BJ (cell line): ENCODE data around the gene HNRNPA3. TPM values are rescaled to one million over a fixed set of nuclear protein-coding genes. Genes with fewer than 3 reads are reported as not detected.
"Not testable (repeated sequence)": the region's sequence is repeated elsewhere in the genome, so short reads cannot be mapped to it uniquely, and the experiment has no call there.

ENCODE experiments used
- CTCF ChIA-PET: fragments of 350-600 bp; formaldehyde crosslinking; extraction: SDS; loops from one replicate; lab custom pipeline; 2021; ENCODE audit warnings: antibody characterized with exemption, inconsistent platforms; lab: Yijun Ruan, JAX
- POLR2A ChIA-PET: fragments of 300-600 bp; sonication (Branson Sonifier 250); formaldehyde crosslinking; extraction: SDS; loops from one replicate; lab custom pipeline; 2021; ENCODE audit warnings: antibody characterized with exemption; lab: Charles Lee
- DNase-seq: peaks from one replicate; pipeline ENCODE4 v3.0.0-alpha.2; 2011; ENCODE audit warnings: low read depth
- H3K27me3 ChIP-seq: 2 replicates; pipeline ENCODE4 v1.6.0; 2011; ENCODE audit warnings: low read length; ENCODE audit not compliant: control insufficient read depth, insufficient read depth
- H3K36me3 ChIP-seq: 2 replicates; pipeline ENCODE4 v1.5.1; 2011; ENCODE audit warnings: low read length; ENCODE audit not compliant: control insufficient read depth, insufficient read depth
- H3K4me3 ChIP-seq: 2 replicates; pipeline ENCODE4 v1.5.1; 2011; ENCODE audit warnings: low read depth, mild to moderate bottlenecking, control low read depth, low read length
- CTCF ChIP-seq: IDR thresholded peaks from 2 replicates; pipeline ENCODE4 v1.5.1; 2011; ENCODE audit warnings: low read depth, mild to moderate bottlenecking, control low read depth, inconsistent platforms, low read length, moderate library complexity; ENCODE audit not compliant: insufficient read depth
- polyA plus RNA-seq: library from polyadenylated mRNA; depleted of rRNA; stranded (reverse); fragments of >200 nt; gene quantifications from 2 replicates; pipeline ENCODE4 v1.2.3, GENCODE V29; 2011

The HNRNPA3 gene
- polyA plus RNA-seq, 1 experiment = 31.8 TPM

- Histone ChIP-seq H3K36me3 (no peaks in the 10 kb centered on the region), H3K4me3 (no peak overlapping the region), H3K27me3 (peaks cover 2% of the 10 kb centered on the region; the same call in 1 of the 2 replicates)
- no peak for DNase-seq
- ChIA-PET POLR2A (no interaction called here), CTCF (no interaction called here)
- no peak for TF ChIP-seq CTCF
Observed at GRCh38 chr2:177180269-177181000, 32.2 kb upstream of the HNRNPA3 start.

GRCh38 chr2:177183860-177184259 lies 28.7 kb upstream of the HNRNPA3 start:
- DNase-seq = no peak
- ChIA-PET POLR2A (no interaction called here), CTCF (no interaction called here)
- H3K27me3 ChIP-seq = peaks cover 2% of the 10 kb centered on the region; the same call in 1 of the 2 replicates
- no peak for TF ChIP-seq CTCF
- no peak overlapping the region for H3K4me3 ChIP-seq
- H3K36me3 ChIP-seq = no peaks in the 10 kb centered on the region

- H3K27me3 ChIP-seq = no peaks in the 10 kb centered on the region
- no peak for TF ChIP-seq CTCF
- ChIA-PET CTCF (interaction anchor here (1.7 kb wide), 1 partner anchor 19 kb away, joined by 6 read pairs; no protein-coding TSS in a partner anchor), POLR2A (no interaction called here)
- no peak for DNase-seq
- H3K36me3 ChIP-seq = no peaks in the 10 kb centered on the region
- H3K4me3 ChIP-seq = no peak overlapping the region
Observed at GRCh38 chr2:177184606-177185005, 28.0 kb upstream of the HNRNPA3 start.

GRCh38 chr2:177186038-177186437 lies 26.6 kb upstream of the HNRNPA3 start:
- DNase-seq, H3K4me3 ChIP-seq, H3K27me3 ChIP-seq, H3K36me3 ChIP-seq: not testable (repeated sequence)
- ChIA-PET POLR2A (interaction anchor here (0.6 kb wide), 1 partner anchor 1001 kb away, joined by 3 read pairs; no protein-coding TSS in a partner anchor), CTCF (interaction anchor here (0.6 to 1.7 kb wide), 2 partner anchors 21 to 534 kb away, joined by 3 to 6 read pairs; no protein-coding TSS in a partner anchor)

GRCh38 chr2:177187631-177188312 lies 24.8 kb upstream of the HNRNPA3 start:
- CTCF ChIA-PET = no interaction called here

More at GRCh38 chr2:177187631-177188312, 24.8 kb upstream of the HNRNPA3 start:
- H3K36me3 ChIP-seq = no peaks in the 10 kb centered on the region
- POLR2A ChIA-PET = no interaction called here
- no peak for TF ChIP-seq CTCF
- no peak for DNase-seq
- no peak overlapping the region for H3K4me3 ChIP-seq
- H3K27me3 ChIP-seq = no peaks in the 10 kb centered on the region
